ENCODE measurements around the gene LRP5.
"Not testable (repeated sequence)": the region's sequence is repeated elsewhere in the genome, so short reads cannot be mapped to it uniquely, and the experiment has no call there.

The LRP5 gene

DNA sequence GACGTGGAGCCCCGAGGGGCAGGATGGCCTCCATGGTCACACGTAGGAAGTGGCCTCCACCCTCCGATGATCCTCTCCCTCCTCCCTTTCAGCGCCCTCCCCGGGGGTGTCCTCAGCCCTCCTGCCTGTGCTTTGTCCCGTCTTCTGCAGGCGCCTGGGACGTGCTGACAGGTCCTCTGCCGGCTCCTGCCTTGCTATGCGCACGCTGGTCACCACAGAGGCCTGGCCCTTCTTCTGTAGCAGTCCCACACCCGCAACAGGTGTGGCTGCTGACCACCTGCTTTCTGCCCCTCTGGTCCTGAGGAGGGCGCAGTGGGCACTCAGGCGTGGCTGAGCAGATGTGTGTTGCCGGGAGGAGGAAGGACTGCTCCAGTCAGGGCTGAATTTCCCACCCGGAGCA lies 120.5 kb downstream of the LRP5 start:
- TF ChIP-seq, protein P1, sequence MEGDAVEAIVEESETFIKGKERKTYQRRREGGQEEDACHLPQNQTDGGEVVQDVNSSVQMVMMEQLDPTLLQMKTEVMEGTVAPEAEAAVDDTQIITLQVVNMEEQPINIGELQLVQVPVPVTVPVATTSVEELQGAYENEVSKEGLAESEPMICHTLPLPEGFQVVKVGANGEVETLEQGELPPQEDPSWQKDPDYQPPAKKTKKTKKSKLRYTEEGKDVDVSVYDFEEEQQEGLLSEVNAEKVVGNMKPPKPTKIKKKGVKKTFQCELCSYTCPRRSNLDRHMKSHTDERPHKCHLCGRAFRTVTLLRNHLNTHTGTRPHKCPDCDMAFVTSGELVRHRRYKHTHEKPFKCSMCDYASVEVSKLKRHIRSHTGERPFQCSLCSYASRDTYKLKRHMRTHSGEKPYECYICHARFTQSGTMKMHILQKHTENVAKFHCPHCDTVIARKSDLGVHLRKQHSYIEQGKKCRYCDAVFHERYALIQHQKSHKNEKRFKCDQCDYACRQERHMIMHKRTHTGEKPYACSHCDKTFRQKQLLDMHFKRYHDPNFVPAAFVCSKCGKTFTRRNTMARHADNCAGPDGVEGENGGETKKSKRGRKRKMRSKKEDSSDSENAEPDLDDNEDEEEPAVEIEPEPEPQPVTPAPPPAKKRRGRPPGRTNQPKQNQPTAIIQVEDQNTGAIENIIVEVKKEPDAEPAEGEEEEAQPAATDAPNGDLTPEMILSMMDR (IDR thresholded peaks at IDR 0.05; ENCODE audit: borderline replicate concordance, insufficient read depth, low read depth, low read length), result no peak
- no peak overlapping the region for H3K4me3 ChIP-seq (ENCODE audit: low read depth, low read length)

DNA sequence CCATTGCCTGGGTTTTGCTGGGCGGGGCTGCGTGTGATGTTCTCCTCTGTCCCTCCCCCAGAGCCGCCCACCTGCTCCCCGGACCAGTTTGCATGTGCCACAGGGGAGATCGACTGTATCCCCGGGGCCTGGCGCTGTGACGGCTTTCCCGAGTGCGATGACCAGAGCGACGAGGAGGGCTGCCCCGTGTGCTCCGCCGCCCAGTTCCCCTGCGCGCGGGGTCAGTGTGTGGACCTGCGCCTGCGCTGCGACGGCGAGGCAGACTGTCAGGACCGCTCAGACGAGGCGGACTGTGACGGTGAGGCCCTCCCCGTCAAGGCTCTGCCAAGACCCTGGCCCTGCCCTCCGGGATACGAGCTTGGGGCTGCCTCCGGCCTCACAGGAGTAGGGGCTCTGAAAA lies 121.2 kb downstream of the LRP5 start:
- no peak overlapping the region for H3K4me3 ChIP-seq (ENCODE audit: low read depth, low read length)
- TF ChIP-seq, protein P1 (IDR thresholded peaks at IDR 0.05; ENCODE audit: borderline replicate concordance, insufficient read depth, low read depth, low read length), result no peak

DNA sequence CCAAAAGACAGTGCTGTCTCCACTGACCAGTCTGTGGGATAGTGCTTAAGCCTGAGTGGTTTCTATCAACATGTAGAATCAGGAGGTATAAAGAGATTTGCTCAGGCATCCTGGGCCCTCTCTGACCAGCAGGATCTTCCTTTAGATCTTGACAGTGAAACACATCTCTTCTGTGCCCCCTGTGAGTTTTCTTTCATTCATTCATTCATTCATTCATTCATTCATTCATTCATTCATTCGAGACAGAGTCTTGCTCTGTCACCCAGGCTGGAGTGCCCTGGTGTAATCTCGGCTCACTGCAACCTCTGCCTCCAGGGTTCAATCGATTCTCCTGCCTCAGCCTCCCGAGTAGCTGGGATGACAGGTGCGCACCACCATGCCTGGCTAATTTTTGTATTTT lies 121.8 kb downstream of the LRP5 start:
- H3K4me3 ChIP-seq (ENCODE audit: low read depth, low read length), result not testable (repeated sequence)

- TF ChIP-seq, protein P1 (IDR thresholded peaks at IDR 0.05; ENCODE audit: borderline replicate concordance, insufficient read depth, low read depth, low read length), result no peak
- H3K4me3 ChIP-seq (ENCODE audit: low read depth, low read length), result no peak overlapping the region
These were observed 123.9 kb downstream of the LRP5 start for GRCh38 chr11:68436162-68436888.

DNA sequence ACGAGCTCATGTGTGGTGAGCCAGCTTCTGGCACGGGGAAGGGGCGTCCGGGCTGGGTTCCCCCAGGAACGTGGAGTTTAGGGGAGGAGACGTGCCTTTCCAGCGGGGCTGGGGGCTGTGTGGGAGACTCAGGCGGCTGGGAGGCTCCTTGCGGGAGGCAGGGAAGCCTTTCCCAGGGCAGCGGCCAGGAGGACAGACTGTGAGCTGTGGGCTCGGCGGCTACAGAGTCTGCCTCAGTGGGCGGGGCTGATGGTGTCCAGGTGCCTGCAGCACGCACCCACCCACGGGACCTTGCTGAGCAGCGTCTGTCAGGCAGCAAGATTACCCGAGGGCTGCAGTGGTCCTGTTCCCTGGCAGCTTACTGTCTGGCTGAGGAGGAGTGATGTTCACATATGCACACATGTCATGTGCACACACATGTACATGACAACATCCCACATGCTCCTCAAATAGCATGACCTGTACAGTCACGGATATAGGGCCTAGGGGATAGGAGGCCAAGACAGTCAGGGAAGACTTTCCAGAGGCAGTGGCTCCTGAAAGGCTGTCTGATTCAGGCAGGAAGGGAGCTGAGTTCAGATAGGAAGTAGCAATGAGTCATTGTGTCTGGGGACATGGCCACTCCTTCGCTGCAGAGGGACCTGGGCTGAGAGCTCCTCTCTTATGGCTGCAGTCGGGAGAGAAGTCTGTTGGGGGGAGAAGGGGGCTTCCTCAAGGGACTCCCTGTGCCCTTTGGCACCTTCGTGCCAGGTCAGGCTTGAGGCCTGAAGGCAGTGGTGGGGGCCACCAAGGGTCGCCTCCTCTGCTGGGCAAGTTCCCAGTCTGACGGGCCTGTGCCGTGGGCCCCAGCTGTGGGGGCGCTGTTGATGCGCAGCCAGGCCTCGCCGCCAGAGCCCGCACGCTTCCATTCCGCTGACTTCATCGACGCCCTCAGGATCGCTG lies 124.9 kb downstream of the LRP5 start:
- TF ChIP-seq, protein P1 (IDR thresholded peaks at IDR 0.05; ENCODE audit: borderline replicate concordance, insufficient read depth, low read depth, low read length), result no peak
- no peak overlapping the region for H3K4me3 ChIP-seq (ENCODE audit: low read depth, low read length)

DNA sequence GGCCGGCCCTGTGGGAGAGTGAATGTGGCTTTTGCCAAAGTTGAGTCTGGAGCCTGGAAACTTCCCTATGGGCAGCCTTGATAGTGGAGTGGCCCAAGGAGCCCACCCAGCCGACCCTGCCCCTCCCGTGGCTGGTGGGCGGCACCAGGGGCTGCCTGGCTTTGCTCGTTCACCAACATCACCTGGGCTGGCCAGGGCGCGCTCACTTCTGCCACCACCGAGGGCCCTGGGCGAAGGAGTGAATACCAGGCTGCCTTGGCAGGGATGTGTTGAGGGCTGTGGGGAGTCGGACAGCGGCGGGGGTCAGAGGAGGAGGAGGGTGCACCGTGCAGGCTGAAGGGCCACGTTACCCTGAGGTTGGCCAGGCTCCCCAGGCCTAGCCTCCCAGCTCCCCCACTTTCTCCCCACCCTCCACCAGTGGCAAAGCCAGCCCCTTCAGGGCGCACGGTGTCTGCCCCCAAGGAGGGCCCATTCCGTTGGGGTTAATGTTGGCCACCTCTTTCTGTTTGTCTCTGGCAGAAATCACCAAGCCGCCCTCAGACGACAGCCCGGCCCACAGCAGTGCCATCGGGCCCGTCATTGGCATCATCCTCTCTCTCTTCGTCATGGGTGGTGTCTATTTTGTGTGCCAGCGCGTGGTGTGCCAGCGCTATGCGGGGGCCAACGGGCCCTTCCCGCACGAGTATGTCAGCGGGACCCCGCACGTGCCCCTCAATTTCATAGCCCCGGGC lies 125.7 kb downstream of the LRP5 start:
- H3K4me3 ChIP-seq (ENCODE audit: low read depth, low read length), result no peak overlapping the region
- TF ChIP-seq, protein P1 (IDR thresholded peaks at IDR 0.05; ENCODE audit: borderline replicate concordance, insufficient read depth, low read depth, low read length), result no peak

DNA sequence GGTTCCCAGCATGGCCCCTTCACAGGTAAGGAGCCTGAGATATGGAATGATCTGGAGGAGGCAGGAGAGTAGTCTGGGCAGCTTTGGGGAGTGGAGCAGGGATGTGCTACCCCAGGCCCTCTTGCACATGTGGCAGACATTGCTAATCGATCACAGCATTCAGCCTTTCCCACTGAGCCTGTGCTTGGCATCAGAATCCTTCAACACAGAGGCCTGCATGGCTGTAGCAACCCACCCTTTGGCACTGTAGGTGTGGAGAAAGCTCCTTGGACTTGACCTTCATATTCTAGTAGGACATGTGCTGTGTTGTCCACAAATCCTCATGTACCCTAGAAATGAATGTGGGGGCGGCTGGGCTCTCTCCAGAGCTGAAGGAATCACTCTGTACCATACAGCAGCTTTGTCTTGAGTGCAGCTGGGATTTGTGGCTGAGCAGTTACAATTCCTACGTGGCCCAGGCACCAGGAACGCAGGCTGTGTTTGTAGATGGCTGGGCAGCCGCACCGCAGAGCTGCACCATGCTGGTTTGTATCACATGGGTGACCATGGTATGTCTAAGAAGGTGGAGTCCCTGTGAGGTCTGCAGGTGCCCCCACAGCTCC lies 126.4 kb downstream of the LRP5 start:
- TF ChIP-seq, protein P1 (IDR thresholded peaks at IDR 0.05; ENCODE audit: borderline replicate concordance, insufficient read depth, low read depth, low read length), result no peak
- H3K4me3 ChIP-seq (ENCODE audit: low read depth, low read length), result no peak overlapping the region
